Activated T-helper 2 cell treated with anti-CD3 and anti-CD28 coated beads, Interferon-gamma antibody, Interleukin-2, Interleukin-4, amounts not matched to agents 10 μg/mL and 5 μg/mL and 100 μg/mL, durations not matched to agents 14 hours and 24 hours and 36 hours (primary cell): ENCODE data around the gene TRIO. TPM values are rescaled to one million over a fixed set of nuclear protein-coding genes. Genes with fewer than 3 reads are reported as not detected.

Experiments
- DNase-seq: peaks from one replicate; pipeline ENCODE4 v3.0.0; 2021; ENCODE audit warnings: low spot score
- H3K27ac Mint-ChIP-seq: one replicate; pipeline ENCODE4 v1.8.0; 2021; ENCODE audit warnings: mixed read lengths
- H3K27me3 Mint-ChIP-seq: one replicate; pipeline ENCODE4 v1.8.0; 2021; ENCODE audit warnings: low read depth, mixed read lengths
- H3K36me3 Mint-ChIP-seq: one replicate; pipeline ENCODE4 v1.8.0; 2021; ENCODE audit warnings: low read depth, mixed read lengths
- H3K4me1 Mint-ChIP-seq: one replicate; pipeline ENCODE4 v1.8.0; 2021; ENCODE audit warnings: low read depth, mixed read lengths
- H3K4me3 Mint-ChIP-seq: one replicate; pipeline ENCODE4 v1.8.0; 2021; ENCODE audit warnings: low read depth, mild to moderate bottlenecking, moderate library complexity, mixed read lengths
- H3K9me3 Mint-ChIP-seq: one replicate; pipeline ENCODE4 v1.8.0; 2021; ENCODE audit warnings: mixed read lengths
- intact Hi-C: fragments of 100-400 bp; cut with micrococcal nuclease; formaldehyde crosslinking; loops from one replicate; pipeline ENCODE4 v1.15.1; 2023
- total RNA-seq: library from RNA; stranded (reverse); gene quantifications from 2 replicates; pipeline ENCODE4 v1.2.3, GENCODE V29; 2022

TRIO gene
- total RNA-seq, 1 donor from 2014 or later: 28.7 TPM

DNA sequence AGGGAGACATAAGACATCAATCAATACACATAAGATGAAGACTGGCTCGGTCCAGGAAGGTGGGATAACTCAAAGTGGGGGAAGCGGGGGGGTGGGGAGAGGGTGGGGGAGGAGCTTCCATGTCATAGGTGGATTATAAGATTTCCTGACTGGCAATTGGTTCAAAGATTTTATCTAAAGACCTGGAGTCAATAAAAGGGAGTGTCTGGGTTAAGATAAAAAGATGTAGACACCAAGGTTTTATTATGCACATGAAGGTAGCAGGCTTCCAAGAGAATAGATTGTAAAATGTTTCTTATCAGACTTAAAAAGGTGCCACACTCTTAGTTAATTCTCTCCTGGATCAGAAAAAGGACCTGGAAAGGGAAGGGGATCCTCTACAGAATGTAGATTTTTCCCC lies 412.9 kb downstream of the TRIO start:
- Mint-ChIP-seq H3K4me3 (no peak overlapping the region), H3K27ac (no peak overlapping the region), H3K4me1 (peaks cover 9% of the 10 kb centered on the region), H3K27me3 (peaks cover 9% of the 10 kb centered on the region), H3K36me3 (no peaks in the 10 kb centered on the region), H3K9me3 (peaks cover 7% of the 10 kb centered on the region)
- no peak for DNase-seq
- intact Hi-C loops: no loop called here

DNA sequence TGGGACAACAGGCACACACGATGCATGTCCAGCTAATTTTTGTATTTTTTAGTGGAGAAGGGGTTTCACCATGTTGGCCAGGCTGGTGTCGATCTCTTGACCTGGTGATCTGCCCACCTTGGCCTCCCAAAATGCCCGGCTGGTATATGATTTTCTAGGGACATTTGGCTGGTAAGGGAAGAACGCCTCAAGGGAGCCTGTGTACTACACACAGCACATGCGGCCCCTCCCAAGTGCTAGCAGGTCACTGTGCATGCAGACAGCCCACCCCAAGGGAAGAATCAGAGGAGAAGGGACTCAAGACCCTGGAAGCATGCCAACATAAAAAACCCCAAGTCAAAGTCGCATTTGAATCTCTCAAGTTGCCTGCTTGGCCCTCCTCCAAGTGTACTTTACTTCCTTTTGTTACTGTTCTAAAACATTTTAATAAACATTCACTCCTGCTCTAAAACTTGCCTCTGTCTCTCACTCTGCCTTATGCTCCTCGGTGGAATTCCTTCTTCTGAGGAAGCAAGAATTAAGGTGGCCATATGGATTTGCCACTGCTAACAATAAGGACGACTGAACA lies 414.1 kb downstream of the TRIO start:
- peaks cover 9% of the 10 kb centered on the region for H3K4me1 Mint-ChIP-seq
- DNase-seq: no peak
- H3K9me3 Mint-ChIP-seq: peaks cover 7% of the 10 kb centered on the region
- H3K27ac Mint-ChIP-seq: no peak overlapping the region
- H3K4me3 Mint-ChIP-seq: no peak overlapping the region
- H3K27me3 Mint-ChIP-seq: peaks cover 3% of the 10 kb centered on the region
- intact Hi-C loops: no loop called here
- no peaks in the 10 kb centered on the region for H3K36me3 Mint-ChIP-seq

GRCh38 chr5:14557791-14558415 lies 414.8 kb downstream of the TRIO start:
- peaks cover 7% of the 10 kb centered on the region for H3K9me3 Mint-ChIP-seq

More at GRCh38 chr5:14557791-14558415, 414.8 kb downstream of the TRIO start:
- H3K27me3 Mint-ChIP-seq: peaks cover 3% of the 10 kb centered on the region
- peaks cover 9% of the 10 kb centered on the region for H3K4me1 Mint-ChIP-seq
- intact Hi-C loops: no loop called here
- no peak overlapping the region for H3K27ac Mint-ChIP-seq
- no peak for DNase-seq
- H3K4me3 Mint-ChIP-seq: no peak overlapping the region
- no peaks in the 10 kb centered on the region for H3K36me3 Mint-ChIP-seq

Other genes with a start within 250 kb of the TRIO start
- not detected in 2 replicates for gene DNAH5, start 198.7 kb upstream of the TRIO start, total RNA-seq